VCaP (cell line): ENCODE data around the gene CACNA1D.

Source experiments
- H3K27ac ChIP-seq: fragments of 450-650 bp; 2 replicates; pipeline ENCODE4 v1.5.1; 2017
- CTCF ChIP-seq: fragments of 450-650 bp; conservative IDR thresholded peaks from 2 replicates; pipeline ENCODE4 v1.5.1; 2017; ENCODE audit warnings: mild to moderate bottlenecking, moderate library complexity

The CACNA1D gene

DNA sequence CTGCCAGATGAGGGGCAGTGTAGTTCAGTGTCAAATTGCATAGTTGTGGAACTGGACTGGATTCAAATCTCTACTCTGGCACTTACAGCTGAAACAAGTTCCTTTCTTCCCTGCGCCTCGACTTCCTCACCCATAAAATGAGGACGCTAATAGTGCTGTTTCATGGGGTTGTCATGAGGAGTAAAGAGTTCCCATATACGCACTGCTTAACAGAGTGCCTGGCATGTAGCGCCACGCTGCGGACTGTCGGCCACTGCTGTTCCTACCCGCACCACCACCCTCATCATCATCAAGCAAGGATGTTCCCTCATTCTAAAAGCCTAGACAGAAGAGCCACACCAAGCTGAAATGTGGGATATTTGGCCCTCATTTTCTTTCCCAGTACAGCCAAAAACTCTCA is 259.9 kb downstream of the CACNA1D start:
- no peak for TF ChIP-seq CTCF
- no peak overlapping the region for H3K27ac ChIP-seq

DNA sequence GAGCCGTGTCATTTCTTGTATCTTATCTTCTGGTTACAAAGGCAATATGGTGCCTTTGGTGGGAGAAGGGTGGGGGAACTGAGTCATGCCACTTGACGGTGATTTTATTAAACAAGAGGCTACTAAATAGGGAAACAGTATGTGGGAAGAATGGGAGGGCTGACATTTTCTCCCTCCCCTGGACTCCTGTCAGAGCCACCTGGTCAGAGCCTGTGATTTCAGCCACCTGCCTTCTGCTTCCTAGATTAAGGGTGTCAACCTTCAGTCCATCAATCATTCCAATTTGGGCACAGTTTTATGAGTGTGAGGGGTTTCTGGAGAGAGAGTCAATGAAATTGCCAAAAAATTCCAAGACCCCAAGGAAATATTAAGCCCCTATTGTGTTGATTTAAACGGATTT is 264.4 kb downstream of the CACNA1D start:
- no peak overlapping the region for H3K27ac ChIP-seq
- no peak for TF ChIP-seq CTCF

DNA sequence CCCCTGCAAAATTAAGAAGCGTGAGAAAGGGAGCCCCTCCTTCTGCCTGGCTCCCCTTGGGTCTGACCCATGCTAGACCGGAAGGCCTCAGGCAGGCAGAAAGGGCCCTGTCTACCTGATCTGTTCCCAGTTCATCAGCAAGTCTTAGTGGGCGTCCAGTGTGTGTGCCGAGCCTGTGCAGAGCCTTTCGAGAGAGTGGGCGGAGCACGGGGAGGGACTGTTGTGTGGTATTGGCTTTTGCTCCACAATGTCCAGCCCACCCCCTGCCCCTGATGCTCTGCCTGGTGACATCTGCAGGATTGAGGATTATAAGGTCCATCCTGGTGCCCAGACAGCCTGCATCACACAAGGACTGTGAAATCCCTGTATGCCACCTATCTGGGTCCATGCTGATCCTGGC is 268.9 kb downstream of the CACNA1D start:
- no peak for TF ChIP-seq CTCF

DNA sequence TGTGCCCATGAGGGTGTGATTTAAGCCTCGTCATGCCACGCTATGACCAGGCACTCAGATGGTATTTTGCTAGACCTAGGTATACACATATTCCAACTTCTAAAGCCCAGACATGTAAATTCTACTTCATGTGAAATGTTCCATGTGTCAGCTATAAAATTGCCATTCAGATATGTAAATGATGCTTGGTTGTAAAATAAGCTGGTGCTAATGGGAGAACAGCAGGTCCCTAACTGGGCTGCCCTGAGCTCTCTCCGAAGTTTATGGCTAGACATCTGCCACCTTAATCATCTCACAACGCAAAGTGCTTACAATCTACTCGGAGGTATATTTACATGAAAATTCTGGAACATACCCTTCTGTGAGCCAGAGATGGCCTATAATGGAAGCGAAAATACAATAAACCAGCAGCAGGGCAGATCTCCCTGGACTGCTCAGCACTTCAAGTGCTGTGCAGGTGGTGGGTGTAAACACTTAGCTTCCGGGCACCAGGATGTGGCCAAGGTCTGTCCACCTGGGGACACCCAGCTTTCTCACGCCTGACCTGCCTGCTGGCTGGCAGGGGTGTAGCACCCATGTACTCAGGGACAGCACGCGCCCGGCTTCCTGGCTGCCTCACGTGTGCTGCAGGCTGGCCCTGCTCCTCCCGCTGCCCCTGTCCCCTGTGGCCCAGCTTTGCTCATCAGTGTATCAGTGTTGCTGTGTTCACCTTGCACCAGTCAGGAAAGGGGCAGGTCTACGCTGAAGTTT is 269.8 kb downstream of the CACNA1D start:
- H3K27ac ChIP-seq = no peak overlapping the region
- no peak for TF ChIP-seq CTCF

More for the DNA sequence above, 268.9 kb downstream of the CACNA1D start:
- H3K27ac ChIP-seq = no peak overlapping the region

GRCh38 chr3:53765753-53766152 is 271.3 kb downstream of the CACNA1D start:
- no peak for TF ChIP-seq CTCF
- H3K27ac ChIP-seq = no peak overlapping the region

- TF ChIP-seq CTCF = no peak
Observed at GRCh38 chr3:53766706-53767105, 272.3 kb downstream of the CACNA1D start.

GRCh38 chr3:53768478-53769459 is 274.4 kb downstream of the CACNA1D start:
- TF ChIP-seq CTCF = no peak
- no peak overlapping the region for H3K27ac ChIP-seq

More at GRCh38 chr3:53766706-53767105, 272.3 kb downstream of the CACNA1D start:
- no peak overlapping the region for H3K27ac ChIP-seq
